Bone marrow (tissue), 2 donors: Measurements from ENCODE around the gene TIGD4.

Experiments
- DNase-seq, 2 donors: peaks; one replicate each; lab custom pipeline; 2025; lab: John Stamatoyannopoulos, UW

TIGD4 gene

DNA sequence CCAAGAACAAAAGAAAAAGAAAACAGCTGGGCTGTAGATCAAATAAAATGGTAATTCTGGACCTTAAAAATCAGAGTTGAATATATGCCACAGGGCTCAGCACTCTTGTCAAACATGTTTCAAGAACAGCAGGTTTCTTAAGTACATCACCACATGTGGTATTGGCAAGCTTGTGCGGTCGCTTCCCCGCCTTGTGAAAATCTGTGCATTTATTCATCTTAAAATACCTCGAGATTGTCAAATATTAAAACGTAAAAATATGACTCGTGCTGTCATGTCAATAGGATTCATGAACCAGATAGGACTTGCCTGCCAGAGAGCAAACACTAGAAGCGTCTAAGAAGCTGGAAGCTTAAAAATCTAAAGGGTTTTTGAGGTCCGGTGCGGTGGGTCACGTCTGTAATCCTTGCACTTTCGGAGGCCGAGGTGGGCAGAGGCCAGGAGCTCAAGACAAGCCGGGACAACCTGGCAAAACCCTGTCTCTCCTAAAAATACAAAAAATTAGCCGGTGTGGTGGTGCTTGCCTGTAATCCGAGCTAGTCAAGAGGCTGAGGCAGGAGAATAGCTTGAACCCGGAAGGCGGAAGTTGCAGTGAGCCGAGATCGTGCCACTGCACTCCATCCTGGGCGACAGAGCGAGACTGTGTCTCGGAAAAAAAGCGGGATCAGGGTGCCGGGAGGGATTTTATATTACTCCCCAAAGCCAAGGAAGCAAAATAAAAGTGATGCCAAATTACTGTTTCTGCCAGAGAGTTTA, 59.6 kb downstream of the TIGD4 start:
- no peak for DNase-seq
